MM.1S (cell line): Measurements from ENCODE around the gene ALDH3B2.

Experiments
- DNase-seq: peaks from one replicate; pipeline ENCODE4 v3.0.0-alpha.2; 2015
- H2AFZ ChIP-seq: fragments of 300-600 bp; sonication (generic); 2 replicates; pipeline ENCODE4 v1.6.0; 2016; ENCODE audit warnings: antibody characterized with exemption, low read length
- H3F3A ChIP-seq: fragments of 300-600 bp; sonication (generic); 2 replicates; pipeline ENCODE4 v1.6.1; 2016; ENCODE audit warnings: mild to moderate bottlenecking, antibody characterized with exemption, low read length, moderate library complexity, mixed read lengths; ENCODE audit not compliant: insufficient read depth
- H3K27ac ChIP-seq: fragments of 300-600 bp; sonication (generic); 2 replicates; pipeline ENCODE4 v1.5.1; 2016; ENCODE audit warnings: mild to moderate bottlenecking, low read length
- H3K27me3 ChIP-seq: fragments of 300-600 bp; sonication (generic); replicated peaks from 2 replicates; pipeline ENCODE4 v1.6.0; 2016; ENCODE audit warnings: low read length; ENCODE audit not compliant: insufficient read depth
- H3K36me3 ChIP-seq: fragments of 300-600 bp; sonication (generic); replicated peaks from 2 replicates; pipeline ENCODE4 v1.6.1; 2016; ENCODE audit warnings: mild to moderate bottlenecking, low read length, mixed read lengths; ENCODE audit not compliant: insufficient read depth
- H3K4me1 ChIP-seq: fragments of 300-600 bp; sonication (generic); 2 replicates; pipeline ENCODE4 v1.6.1; 2016; ENCODE audit warnings: low read length, mixed read lengths
- H3K4me2 ChIP-seq: fragments of 300-600 bp; sonication (generic); 2 replicates; pipeline ENCODE4 v1.6.0; 2016; ENCODE audit warnings: low read depth, low read length
- H3K4me3 ChIP-seq: fragments of 300-600 bp; sonication (generic); 2 replicates; pipeline ENCODE4 v1.5.1; 2016; ENCODE audit warnings: low read length, mixed read lengths
- H3K79me2 ChIP-seq: fragments of 300-600 bp; sonication (generic); 2 replicates; pipeline ENCODE4 v1.6.1; 2016; ENCODE audit warnings: mixed run types, low read length, mixed read lengths
- H3K9ac ChIP-seq: fragments of 300-600 bp; sonication (generic); 2 replicates; pipeline ENCODE4 v1.6.1; 2016; ENCODE audit warnings: low read length, mixed read lengths
- H3K9me2 ChIP-seq: fragments of 300-600 bp; sonication (generic); replicated peaks from 2 replicates; pipeline ENCODE4 v1.6.1; 2016; ENCODE audit warnings: mild to moderate bottlenecking, low read length, mixed read lengths; ENCODE audit not compliant: insufficient read depth
- H3K9me3 ChIP-seq: fragments of 300-600 bp; sonication (generic); replicated peaks from 2 replicates; pipeline ENCODE4 v1.6.1; 2016; ENCODE audit warnings: mild to moderate bottlenecking, low read length, mixed read lengths; ENCODE audit not compliant: insufficient read depth
- H4K20me1 ChIP-seq: fragments of 300-600 bp; sonication (generic); 2 replicates; pipeline ENCODE4 v1.6.1; 2016; ENCODE audit warnings: mild to moderate bottlenecking, low read length, moderate library complexity, mixed read lengths; ENCODE audit not compliant: insufficient read depth
- EZH2 ChIP-seq: fragments of 300-600 bp; sonication (generic); optimal IDR thresholded peaks from 2 replicates; pipeline ENCODE3; 2017; ENCODE audit warnings: low read depth, mild to moderate bottlenecking, antibody characterized with exemption, low read length, mixed read lengths
- EZH2phosphoT487 ChIP-seq: fragments of 300-600 bp; sonication (generic); IDR thresholded peaks from 2 replicates; pipeline ENCODE4 v1.6.1; 2018; ENCODE audit warnings: antibody characterized with exemption, low read length
- TF ChIP-seq, protein P1 (sequence below): fragments of 300-600 bp; sonication (generic); IDR thresholded peaks from 2 replicates; pipeline ENCODE4 v1.5.1; 2016; ENCODE audit warnings: antibody characterized with exemption, low read length, mixed read lengths

The ALDH3B2 gene

GRCh38 chr11:67640758-67641337 lies 33.6 kb downstream of the ALDH3B2 start:
- H3K4me1 ChIP-seq: peaks cover 15% of the 10 kb centered on the region
- no peaks in the 10 kb centered on the region for H3K79me2 ChIP-seq
- H3K27ac ChIP-seq: no peak overlapping the region
- H4K20me1 ChIP-seq: no peaks in the 10 kb centered on the region
- TF ChIP-seq EZH2phosphoT487 (no peak), EZH2 (no peak)
- TF ChIP-seq, protein P1, sequence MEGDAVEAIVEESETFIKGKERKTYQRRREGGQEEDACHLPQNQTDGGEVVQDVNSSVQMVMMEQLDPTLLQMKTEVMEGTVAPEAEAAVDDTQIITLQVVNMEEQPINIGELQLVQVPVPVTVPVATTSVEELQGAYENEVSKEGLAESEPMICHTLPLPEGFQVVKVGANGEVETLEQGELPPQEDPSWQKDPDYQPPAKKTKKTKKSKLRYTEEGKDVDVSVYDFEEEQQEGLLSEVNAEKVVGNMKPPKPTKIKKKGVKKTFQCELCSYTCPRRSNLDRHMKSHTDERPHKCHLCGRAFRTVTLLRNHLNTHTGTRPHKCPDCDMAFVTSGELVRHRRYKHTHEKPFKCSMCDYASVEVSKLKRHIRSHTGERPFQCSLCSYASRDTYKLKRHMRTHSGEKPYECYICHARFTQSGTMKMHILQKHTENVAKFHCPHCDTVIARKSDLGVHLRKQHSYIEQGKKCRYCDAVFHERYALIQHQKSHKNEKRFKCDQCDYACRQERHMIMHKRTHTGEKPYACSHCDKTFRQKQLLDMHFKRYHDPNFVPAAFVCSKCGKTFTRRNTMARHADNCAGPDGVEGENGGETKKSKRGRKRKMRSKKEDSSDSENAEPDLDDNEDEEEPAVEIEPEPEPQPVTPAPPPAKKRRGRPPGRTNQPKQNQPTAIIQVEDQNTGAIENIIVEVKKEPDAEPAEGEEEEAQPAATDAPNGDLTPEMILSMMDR: no peak
- no peak overlapping the region for H3K9ac ChIP-seq
- no peak overlapping the region for H3K4me3 ChIP-seq
- H3K9me3 ChIP-seq: no peaks in the 10 kb centered on the region
- H3K27me3 ChIP-seq: peaks cover 12% of the 10 kb centered on the region
- H3K36me3 ChIP-seq: no peaks in the 10 kb centered on the region
- no peak overlapping the region for H2AFZ ChIP-seq
- no peaks in the 10 kb centered on the region; the same call in 1 of the 2 replicates for H3F3A ChIP-seq
- no peak for DNase-seq
- no peaks in the 10 kb centered on the region for H3K9me2 ChIP-seq
- no peak overlapping the region for H3K4me2 ChIP-seq

GRCh38 chr11:67640021-67640757 lies 34.2 kb downstream of the ALDH3B2 start:
- H2AFZ ChIP-seq: no peak overlapping the region
- H3K36me3 ChIP-seq: no peaks in the 10 kb centered on the region
- peak; percentile 69 for DNase-seq

DNA sequence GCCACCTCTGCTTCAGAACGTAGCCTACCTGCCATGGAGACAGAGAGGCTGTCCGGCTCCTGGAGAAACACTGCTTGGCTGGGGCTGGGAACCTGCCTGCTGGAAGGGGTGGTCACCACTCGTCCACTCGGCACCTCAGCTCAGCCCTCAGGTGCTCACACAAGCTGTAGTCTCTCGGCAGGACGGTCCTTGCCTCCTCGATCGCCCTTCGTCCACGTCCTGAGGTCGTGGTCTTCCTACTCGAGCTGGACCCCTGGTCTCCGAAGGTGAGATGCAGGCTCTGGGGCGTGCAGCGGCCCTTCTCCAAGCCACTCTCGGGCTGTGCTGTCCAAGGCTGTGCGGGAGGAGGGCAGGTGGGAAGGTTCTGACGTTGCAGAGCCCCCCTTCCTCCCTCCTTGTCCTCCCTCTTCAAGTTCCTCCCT lies 35.0 kb downstream of the ALDH3B2 start, which contains the start of gene TBX10:
TSS of gene TBX10 (minus strand) at position 326 of the 422 bp plus-strand sequence. CDS start at position 35, 291 bp downstream.
- H2AFZ ChIP-seq: no peak within 1 kb of the TSS
- H3K9ac ChIP-seq: no peak within 1 kb of the TSS
- H3K27ac ChIP-seq: no peak within 1 kb of the TSS

More at GRCh38 chr11:67640021-67640757, 34.2 kb downstream of the ALDH3B2 start:
- H3K79me2 ChIP-seq: no peaks in the 10 kb centered on the region
- H3K27me3 ChIP-seq: peaks cover 12% of the 10 kb centered on the region
- H4K20me1 ChIP-seq: no peaks in the 10 kb centered on the region
- no peaks in the 10 kb centered on the region; the same call in 1 of the 2 replicates for H3F3A ChIP-seq
- H3K27ac ChIP-seq: no peak overlapping the region
- H3K4me2 ChIP-seq: no peak overlapping the region
- H3K9ac ChIP-seq: no peak overlapping the region
- no peaks in the 10 kb centered on the region for H3K9me2 ChIP-seq
- TF ChIP-seq, protein P1: peak; percentile 79
- no peak for TF ChIP-seq EZH2phosphoT487
- TF ChIP-seq EZH2: no peak
- no peak overlapping the region for H3K4me3 ChIP-seq
- peaks cover 15% of the 10 kb centered on the region for H3K4me1 ChIP-seq
- no peaks in the 10 kb centered on the region for H3K9me3 ChIP-seq

More for the DNA sequence above, 35.0 kb downstream of the ALDH3B2 start, which contains the start of gene TBX10:
- no peak for TF ChIP-seq EZH2phosphoT487
- no peak for TF ChIP-seq EZH2
- TF ChIP-seq, protein P1: no peak
- Histone ChIP-seq H3K36me3 (no peaks in the 10 kb centered on the region), H4K20me1 (no peaks in the 10 kb centered on the region), H3K79me2 (no peaks in the 10 kb centered on the region), H3K4me3 (no peak within 1 kb of the TSS), H3K27me3 (peaks cover 12% of the 10 kb centered on the region), H3F3A (no peaks in the 10 kb centered on the region; the same call in 1 of the 2 replicates), H3K4me1 (peaks cover 15% of the 10 kb centered on the region), H3K9me3 (no peaks in the 10 kb centered on the region), H3K9me2 (no peaks in the 10 kb centered on the region), H3K4me2 (no peak within 1 kb of the TSS)
- no peak for DNase-seq
